ENCODE results near the gene JSRP1.

The JSRP1 gene

DNA sequence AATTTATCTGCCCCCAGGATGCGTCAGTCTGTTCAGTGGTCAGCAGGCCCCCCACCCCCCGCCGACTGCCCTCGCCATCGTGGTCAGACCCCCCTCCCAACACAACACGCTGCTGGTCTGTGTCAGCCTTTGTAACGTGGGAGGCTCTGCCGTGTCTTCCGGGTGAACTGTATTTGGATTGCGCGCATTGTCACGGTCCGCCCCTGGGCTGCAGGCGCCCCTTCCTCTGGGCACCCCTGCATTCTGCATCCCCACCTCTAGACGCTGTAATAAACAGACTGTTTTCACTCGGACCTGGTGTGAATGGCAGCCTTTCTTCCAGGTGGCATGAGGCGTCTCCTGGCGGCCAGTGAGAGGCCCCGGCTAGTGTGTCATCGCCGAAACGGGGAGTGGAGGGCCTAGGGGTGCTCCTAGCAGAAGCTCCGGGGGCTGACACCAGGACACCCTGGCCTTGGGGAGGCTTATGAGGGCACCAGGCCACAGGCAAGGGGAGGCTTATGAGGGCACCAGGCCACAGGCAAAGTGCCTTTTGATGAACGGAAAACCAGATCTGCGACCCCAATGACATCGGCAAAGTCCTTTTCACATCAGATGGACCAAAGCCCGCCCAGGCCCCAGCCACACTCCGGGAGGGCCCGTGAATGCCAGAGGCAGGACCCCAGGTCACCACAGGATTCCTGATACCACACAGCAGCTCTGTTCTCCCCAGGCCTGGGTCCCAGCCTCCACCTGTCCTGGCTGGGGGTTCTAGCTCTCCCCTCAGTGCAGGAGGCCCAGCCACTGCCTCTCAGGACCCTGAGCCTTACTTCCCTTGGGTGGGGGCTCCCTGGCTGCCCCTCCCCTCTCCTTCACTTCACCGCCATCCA is 23.7 kb downstream of the JSRP1 start:
- DNase-seq (ENCODE audit: low read depth in 2 of 2), result no peak

DNA sequence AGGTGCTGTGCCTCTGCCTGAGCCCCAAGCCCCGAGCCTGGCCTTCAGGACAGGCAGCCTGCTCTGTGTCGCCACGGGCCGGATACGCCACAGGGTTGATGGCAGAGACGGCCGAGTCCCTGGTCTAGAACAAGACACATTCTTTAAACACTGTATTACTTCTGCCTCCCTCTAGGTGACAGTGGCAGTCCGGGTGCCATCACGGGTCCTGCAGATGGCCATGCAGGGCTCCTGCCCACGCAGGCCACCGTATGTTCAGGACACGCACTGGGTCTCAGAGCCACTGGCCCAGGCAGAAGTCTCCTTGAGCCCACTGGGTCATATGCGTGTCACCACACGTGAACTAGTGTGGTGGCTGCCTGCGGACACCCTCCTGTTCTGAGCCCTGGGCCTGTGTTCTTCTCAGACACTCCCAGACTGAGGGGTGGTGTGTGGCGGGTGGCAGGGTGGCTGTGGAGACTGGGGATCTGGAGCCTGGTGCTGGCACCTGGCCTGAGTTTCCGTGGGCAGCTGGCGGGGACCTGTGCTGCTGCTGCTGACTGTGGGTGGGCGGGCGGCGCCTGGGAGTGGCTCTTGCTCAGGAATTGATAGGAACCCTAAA is 24.5 kb downstream of the JSRP1 start:
- DNase-seq (ENCODE audit: low read depth in 2 of 2), result no peak

DNA sequence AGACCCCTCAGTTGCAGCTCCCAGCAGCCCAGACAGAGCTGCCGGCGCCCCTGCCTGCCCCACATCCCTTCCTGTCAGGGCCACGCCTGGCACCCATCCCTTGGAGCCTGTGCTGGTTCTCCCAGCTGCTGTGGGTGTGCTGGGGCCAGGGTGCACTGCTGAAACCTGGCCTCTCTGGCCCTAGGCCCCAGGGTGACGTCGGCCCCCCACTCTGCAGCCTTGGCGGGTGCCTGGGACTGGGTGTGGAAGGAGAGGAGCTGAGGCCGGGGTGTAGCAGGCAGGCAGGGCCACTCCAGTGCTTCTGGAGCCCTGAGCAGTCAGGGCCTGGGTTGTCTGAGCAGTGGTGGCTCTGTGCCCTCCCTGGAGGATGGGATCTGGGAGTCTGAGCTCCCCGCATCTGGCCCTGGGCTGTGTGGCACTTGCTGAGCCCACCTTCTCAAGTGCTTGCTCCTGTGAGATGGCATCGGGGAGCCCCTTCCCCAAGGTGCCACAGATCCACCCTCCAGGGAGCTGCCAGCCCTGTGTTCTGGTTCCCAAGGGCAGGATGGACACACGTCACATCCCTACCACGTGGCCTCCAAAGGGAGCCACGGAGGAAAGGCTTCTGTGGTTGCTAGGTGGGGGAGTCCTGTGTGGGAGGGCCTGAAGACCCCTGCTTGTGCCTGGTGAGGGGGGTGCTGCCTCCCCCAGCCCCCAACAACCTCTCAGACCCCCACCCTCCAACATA is 25.2 kb downstream of the JSRP1 start:
- DNase-seq (ENCODE audit: low read depth in 2 of 2), result no peak

DNA sequence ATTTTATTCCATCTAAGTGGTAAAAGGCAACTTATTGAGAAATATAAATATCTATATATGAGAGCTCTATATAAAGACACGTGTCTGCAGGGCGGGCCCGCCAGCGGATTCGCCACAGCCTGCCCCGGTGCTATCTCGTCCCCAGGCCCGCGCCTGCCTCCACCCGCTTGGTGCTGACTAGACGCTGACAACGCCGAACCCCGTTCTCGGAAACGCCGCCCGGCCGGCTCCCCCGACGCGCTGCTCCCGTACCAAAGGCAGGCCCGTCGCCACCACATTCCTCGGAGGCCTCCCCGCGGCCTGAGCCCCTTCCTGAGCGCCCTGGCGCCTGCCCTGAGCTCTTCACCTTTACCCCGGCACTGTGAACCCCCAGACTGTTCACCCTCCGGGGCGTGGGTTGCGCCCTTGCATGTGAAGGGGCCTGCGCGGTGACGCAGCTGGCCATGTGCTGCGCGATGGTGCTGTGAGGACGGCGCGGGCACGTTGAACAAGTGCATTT is 26.1 kb downstream of the JSRP1 start:
- no peak for DNase-seq (ENCODE audit: low read depth in 2 of 2)

DNA sequence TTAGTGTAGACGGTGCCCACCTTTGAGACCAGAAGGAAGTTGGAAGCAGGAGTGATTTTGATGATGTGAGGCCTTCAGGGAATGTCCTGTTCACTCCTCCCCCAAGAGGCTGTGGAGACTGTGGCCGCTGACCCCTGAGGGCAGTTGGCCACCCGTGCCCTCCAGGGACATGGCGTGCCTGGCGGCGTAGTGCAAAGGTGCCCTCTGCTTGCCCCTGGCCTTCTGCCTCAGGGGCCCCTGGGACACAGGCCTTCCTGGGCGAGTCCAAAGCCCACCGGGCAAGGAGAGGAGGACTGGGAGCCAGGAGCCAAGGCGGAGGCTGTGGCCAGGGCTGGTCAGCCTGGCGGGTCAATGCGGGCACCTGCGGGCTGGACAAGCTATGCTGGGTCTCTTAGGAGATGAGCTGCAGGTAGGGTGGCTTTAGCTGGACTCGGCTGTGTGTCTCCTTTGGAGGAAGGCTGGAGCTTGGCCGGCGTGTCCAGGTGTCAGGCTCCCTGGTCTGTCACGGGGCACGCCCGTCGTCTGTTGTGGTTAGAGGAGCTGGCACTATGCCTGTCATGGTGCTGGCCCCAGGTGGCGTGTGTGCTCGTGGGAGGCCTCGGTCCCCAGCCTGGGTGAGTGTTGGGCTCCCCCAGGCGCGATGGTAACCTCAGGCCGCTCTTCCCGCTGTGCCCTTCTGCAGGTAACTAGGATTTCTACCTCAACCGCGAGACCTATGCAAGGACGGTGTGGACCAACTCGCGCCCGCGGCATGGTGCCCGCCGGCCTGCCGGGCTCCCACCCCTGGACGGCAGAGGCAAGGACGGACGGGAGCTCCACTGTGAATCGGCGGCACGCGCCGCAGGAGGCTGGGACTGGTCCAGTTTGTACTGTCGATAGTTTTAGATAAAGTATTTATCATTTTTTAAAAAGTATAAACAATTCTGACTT is 26.8 kb downstream of the JSRP1 start:
- DNase-seq (ENCODE audit: low read depth in 2 of 2), result no peak

DNA sequence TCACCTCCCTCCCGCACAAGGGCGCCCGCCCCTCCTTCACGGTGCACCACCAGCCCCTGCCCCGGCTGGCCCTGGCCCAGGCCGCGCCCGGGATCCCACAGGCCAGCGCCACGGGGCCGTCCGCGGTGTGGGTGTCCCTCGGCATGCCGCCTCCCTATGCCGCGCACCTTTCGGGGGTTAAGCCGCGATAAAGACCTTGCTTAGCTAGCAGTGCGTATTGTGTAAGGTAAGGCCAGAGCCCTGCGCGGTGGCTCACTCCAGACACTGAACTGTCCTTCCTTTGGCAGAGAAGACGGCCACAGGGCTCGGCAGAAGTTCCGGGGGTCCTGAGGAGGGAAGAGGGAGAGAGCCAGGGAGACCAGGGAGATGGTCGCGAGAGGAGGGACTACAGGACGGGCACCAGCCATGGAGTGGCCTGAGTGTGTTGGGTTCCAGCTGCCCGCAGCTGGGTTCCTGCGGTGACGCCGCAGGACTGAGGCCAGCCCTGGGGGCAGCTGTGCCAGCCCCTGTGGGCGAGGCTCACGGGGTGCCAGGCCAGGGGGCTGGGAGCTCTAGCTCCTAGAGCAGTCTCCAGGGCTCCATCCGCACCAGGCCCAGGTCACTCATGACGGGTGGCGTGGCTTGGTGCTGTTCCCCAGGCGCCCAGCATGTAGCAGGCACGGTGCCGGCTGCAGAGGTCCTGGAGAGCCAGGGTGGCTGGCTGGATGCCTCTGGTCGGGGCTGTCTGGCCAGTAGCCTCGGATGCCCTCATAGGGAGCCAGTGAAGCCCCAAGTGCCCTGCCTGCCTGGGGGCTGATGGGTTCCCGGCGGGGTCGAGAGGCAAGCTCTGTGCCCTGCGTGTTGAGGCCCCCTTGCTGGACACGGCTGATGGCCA is 27.8 kb downstream of the JSRP1 start:
- DNase-seq (ENCODE audit: low read depth in 2 of 2), result no peak

DNA sequence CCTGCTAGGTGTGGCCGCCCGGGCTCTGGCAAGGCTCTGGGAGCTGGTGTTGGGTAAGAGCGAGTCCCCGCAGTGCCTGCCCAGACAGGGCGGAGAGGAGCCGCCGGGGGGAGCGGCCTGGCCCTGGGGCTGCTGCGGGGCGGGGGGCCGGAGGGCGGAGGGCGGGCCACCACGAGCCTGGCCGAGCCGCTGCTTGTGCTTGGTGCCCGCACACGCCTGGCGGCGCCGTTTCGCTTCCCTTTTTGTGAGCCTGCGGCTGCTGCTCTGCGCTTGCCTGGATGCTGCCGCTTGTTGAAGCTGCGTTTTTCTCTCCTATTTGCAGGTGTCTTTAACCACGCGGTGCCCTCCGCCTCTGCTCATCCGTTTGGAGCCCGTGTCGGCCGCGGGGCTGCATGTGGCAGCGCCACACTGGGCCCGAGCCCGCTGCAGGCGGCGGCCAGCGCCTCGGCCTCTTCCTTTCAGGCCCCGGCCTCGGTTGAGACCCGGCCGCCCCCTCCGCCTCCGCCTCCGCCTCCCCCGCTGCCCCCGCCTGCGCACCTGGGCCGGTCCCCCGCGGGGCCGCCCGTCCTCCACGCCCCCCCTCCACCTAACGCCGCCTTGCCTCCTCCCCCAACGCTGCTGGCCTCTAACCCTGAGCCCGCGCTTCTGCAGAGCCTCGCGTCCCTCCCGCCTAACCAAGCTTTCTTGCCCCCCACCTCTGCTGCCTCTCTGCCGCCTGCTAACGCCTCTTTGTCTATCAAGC is 28.6 kb downstream of the JSRP1 start:
- no peak for DNase-seq (ENCODE audit: low read depth in 2 of 2)

DNA sequence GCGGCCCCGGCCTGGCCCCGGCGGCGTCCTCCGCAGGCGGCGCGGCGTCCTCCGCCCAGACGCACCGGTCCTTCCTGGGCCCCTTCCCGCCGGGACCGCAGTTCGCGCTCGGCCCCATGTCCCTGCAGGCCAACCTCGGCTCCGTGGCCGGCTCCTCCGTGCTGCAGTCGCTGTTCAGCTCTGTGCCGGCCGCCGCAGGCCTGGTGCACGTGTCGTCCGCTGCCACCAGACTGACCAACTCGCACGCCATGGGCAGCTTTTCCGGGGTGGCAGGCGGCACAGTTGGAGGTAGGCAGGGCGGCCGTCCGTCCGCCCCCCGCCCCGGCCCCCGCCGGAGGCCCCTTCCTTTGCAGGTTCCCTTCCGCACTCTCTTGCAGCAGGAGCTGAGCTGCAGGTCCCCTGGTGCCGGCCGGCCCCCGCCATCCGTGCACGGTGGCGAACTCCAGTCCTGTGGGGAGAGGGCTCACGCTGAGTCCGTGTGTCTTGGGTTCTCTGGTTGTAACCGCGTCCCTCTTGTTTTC is 29.3 kb downstream of the JSRP1 start:
- DNase-seq (ENCODE audit: low read depth in 2 of 2), result no peak

DNA sequence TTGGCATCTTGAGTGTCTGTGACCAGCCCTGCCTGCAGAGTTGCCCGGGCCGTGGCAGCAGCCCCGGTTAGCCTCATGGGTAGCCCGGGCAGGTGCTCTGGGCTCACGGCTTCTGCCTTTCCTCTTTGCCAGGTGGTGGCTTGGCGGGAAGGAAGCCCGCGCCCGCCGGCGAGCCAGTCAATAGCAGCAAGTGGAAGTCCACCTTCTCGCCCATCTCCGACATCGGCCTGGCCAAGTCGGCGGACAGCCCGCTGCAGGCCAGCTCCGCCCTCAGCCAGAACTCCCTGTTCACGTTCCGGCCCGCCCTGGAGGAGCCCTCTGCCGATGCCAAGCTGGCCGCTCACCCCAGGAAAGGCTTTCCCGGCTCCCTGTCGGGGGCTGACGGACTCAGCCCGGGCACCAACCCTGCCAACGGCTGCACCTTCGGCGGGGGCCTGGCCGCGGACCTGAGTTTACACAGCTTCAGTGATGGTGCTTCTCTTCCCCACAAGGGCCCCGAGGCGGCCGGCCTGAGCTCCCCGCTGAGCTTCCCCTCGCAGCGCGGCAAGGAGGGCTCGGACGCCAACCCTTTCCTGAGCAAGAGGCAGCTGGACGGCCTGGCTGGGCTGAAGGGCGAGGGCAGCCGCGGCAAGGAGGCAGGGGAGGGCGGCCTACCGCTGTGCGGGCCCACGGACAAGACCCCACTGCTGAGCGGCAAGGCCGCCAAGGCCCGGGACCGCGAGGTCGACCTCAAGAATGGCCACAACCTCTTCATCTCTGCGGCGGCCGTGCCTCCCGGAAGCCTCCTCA is 30.0 kb downstream of the JSRP1 start:
- DNase-seq (ENCODE audit: low read depth in 2 of 2), result no peak

DNA sequence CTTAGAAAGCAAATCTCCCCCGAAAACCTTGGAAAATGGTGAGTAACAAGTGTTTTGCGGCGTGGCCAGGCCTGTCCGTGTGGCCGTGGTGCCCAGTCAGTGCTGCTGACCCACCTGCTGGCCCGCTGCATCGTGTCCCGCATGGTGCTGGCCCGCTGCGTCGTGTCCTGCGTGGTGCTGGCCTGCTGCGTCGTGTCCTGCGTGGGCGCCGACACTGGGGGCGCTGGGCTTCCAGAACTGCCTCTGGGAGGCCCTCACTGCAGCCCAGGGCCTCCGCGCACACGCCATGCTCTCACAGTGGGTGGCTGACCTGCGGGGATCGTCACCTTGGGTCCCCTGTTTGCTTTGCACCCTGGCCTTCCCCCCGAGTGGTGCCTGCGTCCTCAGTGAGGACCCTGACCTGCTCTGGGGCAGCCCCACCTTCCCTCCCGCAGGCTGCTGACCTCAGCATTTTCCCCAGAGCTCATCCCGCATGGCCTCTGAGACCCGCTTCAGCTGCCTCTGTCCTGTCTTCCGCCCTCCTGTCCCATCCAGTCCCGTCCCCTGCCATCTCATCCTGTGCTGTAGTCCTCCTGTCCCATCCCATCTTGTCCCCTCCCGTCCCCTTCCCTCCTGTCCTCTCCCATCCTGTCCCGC is 30.7 kb downstream of the JSRP1 start:
- DNase-seq (ENCODE audit: low read depth in 2 of 2), result no peak

DNA sequence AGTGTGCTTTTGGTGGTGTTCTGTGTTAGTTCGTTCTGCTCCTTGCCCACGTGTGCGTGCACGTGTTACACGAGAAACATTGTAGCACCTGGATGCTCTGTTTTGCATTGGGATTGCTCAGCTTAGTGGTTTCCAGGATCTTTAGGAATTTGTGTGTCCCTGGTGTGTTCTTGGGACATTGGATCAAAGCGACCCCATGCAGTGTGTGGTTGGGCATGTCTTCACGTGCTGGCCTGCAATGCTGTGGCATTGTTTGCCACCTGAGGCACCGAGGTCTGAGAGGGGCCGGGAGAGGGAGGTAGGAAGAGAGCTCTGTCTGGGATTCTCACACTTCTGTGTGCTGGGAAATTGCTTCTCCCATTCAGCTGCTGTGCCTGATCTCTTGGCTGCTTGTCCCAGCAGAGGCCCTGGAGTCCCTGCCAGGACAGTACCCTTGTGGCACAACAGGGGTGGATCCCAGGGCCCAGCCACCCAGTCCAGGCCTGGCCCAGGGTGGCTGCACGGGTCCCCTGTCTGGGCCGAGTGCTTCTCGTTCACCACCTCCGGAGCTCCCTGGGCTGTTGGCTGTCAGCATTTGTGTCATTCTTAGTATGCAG is 31.4 kb downstream of the JSRP1 start:
- no peak for DNase-seq (ENCODE audit: low read depth in 2 of 2)

DNA sequence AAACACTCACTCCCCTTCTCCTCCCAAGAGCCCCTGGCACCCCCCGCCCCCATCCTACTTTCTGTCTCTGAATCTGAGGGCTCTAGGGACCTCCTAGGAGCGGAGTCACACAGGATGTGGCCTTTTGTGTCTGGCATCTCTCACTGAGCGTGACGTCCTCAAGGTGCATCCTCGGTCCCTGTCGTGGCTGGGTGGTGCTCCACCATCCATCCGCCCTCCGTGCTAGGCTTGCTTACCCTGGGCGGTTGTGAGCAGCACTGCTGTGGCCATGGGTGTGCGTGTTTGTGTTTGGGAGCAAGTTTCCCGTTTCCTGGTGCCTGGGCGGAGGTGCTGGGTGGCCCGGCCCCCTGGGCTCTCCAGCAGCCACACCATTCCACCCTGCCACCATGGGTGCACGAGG is 32.3 kb downstream of the JSRP1 start:
- DNase-seq (ENCODE audit: low read depth in 2 of 2), result no peak

DNA sequence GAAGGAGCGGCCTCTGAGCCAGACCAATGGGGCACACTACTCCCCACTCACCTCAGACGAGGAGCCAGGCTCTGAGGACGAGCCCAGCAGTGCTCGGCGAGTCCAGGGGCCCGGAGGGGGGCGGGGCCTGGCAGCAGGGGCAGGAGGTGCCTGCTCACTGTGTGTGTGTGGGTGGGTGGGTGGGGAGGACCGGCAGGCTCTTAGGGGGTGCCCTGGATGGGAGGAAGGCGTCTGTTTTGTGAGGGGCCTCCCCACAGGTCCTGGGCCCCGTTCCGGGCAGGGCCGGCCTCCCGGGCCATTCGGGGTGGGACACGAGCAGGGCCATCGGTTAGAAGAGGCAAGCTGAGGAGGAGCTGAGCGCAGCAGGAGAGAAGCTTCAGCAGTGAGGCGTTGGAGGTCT is 32.8 kb downstream of the JSRP1 start:
- no peak for DNase-seq (ENCODE audit: low read depth in 2 of 2)

DNA sequence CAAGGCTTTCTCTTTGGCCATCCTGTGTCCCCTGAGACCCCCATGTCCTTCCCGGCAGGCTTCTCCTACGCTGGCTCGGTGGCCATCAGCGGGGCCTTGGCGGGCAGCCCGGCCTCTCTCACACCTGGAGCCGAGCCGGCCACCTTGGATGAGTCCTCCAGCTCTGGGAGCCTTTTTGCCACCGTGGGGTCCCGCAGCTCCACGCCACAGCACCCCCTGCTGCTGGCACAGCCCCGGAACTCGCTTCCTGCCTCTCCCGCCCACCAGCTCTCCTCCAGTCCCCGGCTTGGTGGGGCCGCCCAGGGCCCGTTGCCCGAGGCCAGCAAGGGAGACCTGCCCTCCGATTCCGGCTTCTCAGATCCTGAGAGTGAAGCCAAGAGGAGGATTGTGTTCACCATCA is 34.3 kb downstream of the JSRP1 start:
- DNase-seq (ENCODE audit: low read depth in 2 of 2), result no peak

DNA sequence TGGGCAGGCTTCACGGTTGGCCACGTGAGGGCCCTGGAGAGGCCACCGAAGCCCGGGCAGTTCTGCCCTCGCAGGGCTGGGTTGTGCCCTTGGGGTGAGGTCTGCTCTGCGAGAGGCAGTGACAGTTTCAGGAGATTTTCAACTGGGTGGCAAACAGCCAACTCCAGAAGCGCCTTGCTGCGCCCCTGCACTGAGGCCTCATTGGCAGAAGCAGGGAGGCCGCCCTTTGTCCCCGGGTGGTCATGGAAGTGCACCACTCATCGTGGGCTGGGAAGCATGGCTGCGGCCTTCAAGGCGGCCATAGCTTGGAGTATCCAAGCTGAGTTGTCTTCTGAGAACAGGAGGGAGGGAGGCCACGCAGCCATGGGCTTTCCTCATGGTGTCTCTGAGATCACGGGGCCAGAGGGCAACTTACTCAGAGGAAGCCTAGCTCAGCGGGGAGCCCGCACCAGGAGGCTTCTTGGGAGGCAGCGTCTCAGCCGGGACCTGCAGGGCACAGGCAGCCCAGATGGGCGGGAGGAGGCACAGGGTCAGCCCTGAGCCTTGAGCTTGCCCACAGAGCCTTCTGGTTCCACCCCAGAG is 34.9 kb downstream of the JSRP1 start:
- no peak for DNase-seq (ENCODE audit: low read depth in 2 of 2)

DNA sequence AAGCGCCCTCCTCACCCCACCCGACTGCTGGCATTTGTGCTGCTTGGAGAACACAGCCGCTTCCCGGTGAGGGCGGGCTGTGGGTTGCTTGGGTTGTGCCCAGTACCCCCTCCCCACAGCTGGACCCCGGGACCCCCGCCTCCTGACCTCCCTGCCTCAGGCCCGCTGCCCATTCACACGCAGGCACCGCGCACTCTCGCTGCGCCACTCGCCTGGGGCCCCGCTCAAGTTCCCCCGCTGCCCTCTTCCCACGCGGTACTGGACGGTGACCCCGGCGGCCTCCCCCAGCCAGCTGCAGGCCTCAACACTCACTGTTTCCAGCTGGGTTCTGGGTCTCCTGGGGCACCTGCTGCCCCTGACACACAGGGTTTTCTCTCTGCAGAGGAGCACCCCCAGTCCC is 36.5 kb downstream of the JSRP1 start:
- no peak for DNase-seq (ENCODE audit: low read depth in 2 of 2)

DNA sequence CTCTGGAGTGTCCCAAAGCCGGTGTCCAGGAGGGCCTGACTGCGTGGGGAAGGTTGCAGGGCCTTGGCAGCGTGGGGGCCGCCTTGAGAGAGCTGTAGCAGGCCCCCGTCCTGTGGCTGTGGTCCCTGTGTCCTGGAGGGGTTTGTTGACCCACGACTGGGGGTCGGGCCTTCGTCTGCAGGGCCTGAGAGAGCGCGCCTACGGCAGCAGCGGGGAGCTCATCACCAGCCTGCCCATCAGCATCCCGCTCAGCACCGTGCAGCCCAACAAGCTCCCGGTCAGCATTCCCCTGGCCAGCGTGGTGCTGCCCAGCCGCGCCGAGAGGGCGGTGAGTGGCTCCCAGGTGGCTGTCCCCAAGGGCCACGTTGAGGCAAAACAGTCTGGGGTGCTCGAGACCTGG is 38.6 kb downstream of the JSRP1 start:
- DNase-seq (ENCODE audit: low read depth in 2 of 2), result no peak

Data from fibroblast of skin of left biceps (primary cell).